GM18951 (cell line): ENCODE measurements around the gene PICK1.

Experiments used
- POLR2A ChIP-seq: IDR thresholded peaks from 4 replicates; pipeline ENCODE4 v1.6.1; 2011; ENCODE audit warnings: mild to moderate bottlenecking; ENCODE audit not compliant: insufficient read length, insufficient read depth; ENCODE audit errors: extremely low read depth
- in situ Hi-C: fragments of 300-500 bp; cut with MboI; formaldehyde crosslinking; loops from one replicate; pipeline ENCODE4 v1.12.0; 2022; ENCODE audit warnings: low sequenced_read_pairs, mixed read lengths, inconsistent platforms; ENCODE audit not compliant: unreplicated experiment

The PICK1 gene

GRCh38 chr22:38026130-38027111 lies 30.8 kb upstream of the PICK1 start:
- no peak for TF ChIP-seq POLR2A
- in situ Hi-C loops = no loop called here

- in situ Hi-C loops = no loop called here
Measured at GRCh38 chr22:38027487-38027886, 29.7 kb upstream of the PICK1 start.

GRCh38 chr22:38028344-38029130 lies 28.7 kb upstream of the PICK1 start:
- in situ Hi-C loops = no loop called here
- TF ChIP-seq POLR2A = no peak

More at GRCh38 chr22:38027487-38027886, 29.7 kb upstream of the PICK1 start:
- TF ChIP-seq POLR2A = no peak

- TF ChIP-seq POLR2A = no peak
- in situ Hi-C loops = no loop called here
Measured at GRCh38 chr22:38029370-38029769, 27.8 kb upstream of the PICK1 start.

- TF ChIP-seq POLR2A = no peak
- in situ Hi-C loops = no loop called here
Measured at GRCh38 chr22:38029901-38030300, 27.3 kb upstream of the PICK1 start.

- in situ Hi-C loops = no loop called here
Measured at GRCh38 chr22:38030311-38031133, 26.7 kb upstream of the PICK1 start.

GRCh38 chr22:38031491-38031890 lies 25.7 kb upstream of the PICK1 start:
- in situ Hi-C loops = no loop called here
- no peak for TF ChIP-seq POLR2A

More at GRCh38 chr22:38030311-38031133, 26.7 kb upstream of the PICK1 start:
- no peak for TF ChIP-seq POLR2A

- no peak for TF ChIP-seq POLR2A
- in situ Hi-C loops = no loop called here
Measured at GRCh38 chr22:38032681-38033521, 24.3 kb upstream of the PICK1 start.

- in situ Hi-C loops = no loop called here
- TF ChIP-seq POLR2A = no peak
Measured at GRCh38 chr22:38033522-38034277, 23.5 kb upstream of the PICK1 start.

- TF ChIP-seq POLR2A = no peak
Measured at GRCh38 chr22:38034278-38034882, 22.8 kb upstream of the PICK1 start.

GRCh38 chr22:38034884-38035529 lies 22.2 kb upstream of the PICK1 start:
- in situ Hi-C loops = no loop called here
- TF ChIP-seq POLR2A = no peak

More at GRCh38 chr22:38034278-38034882, 22.8 kb upstream of the PICK1 start:
- in situ Hi-C loops = no loop called here

- no peak for TF ChIP-seq POLR2A
- in situ Hi-C loops = no loop called here
Measured at GRCh38 chr22:38035530-38035885, 21.7 kb upstream of the PICK1 start.
